NCI-H2196 (cell line): ENCODE measurements around the gene FAM222B.
"Not testable (repeated sequence)": the region's sequence is repeated elsewhere in the genome, so short reads cannot be mapped to it uniquely, and the experiment has no call there.

Experiments used
- DNase-seq: peaks from one replicate; lab custom pipeline; 2025; ENCODE audit not compliant: unreplicated experiment; lab: John Stamatoyannopoulos, UW

FAM222B gene

GRCh38 chr17:28846231-28846630, 3.6 kb upstream of the FAM222B start:
- no peak for DNase-seq

- DNase-seq, result no peak
Observed at GRCh38 chr17:28843816-28844148, 1.2 kb upstream of the FAM222B start.

GRCh38 chr17:28841901-28842281, 699 bp downstream of the FAM222B start:
- no peak for DNase-seq

GRCh38 chr17:28839221-28839620, 3.4 kb downstream of the FAM222B start:
- DNase-seq, result no peak

GRCh38 chr17:28836541-28836940, 6.0 kb downstream of the FAM222B start:
- DNase-seq, result not testable (repeated sequence)

- DNase-seq, result no peak
Observed at GRCh38 chr17:28834420-28834819, 8.2 kb downstream of the FAM222B start.

- DNase-seq, result no peak
Observed at GRCh38 chr17:28828294-28829040, 14.1 kb downstream of the FAM222B start.

- DNase-seq, result no peak
Observed at GRCh38 chr17:28827672-28828071, 14.9 kb downstream of the FAM222B start.

- DNase-seq, result no peak
Observed at GRCh38 chr17:28819582-28819981, 23.0 kb downstream of the FAM222B start.

GRCh38 chr17:28818819-28819221, 23.8 kb downstream of the FAM222B start:
- no peak for DNase-seq

- no peak for DNase-seq
Observed at GRCh38 chr17:28816540-28816939, 26.1 kb downstream of the FAM222B start.

- DNase-seq, result peak; percentile 33
Observed at GRCh38 chr17:28812748-28813377, 29.7 kb downstream of the FAM222B start.

GRCh38 chr17:28812091-28812747, 30.4 kb downstream of the FAM222B start:
- DNase-seq, result peak; percentile 83

GRCh38 chr17:28811651-28812090, 30.9 kb downstream of the FAM222B start:
- DNase-seq, result no peak

- DNase-seq, result no peak
Observed at GRCh38 chr17:28810437-28810836, 32.2 kb downstream of the FAM222B start.

GRCh38 chr17:28807925-28808634, 34.5 kb downstream of the FAM222B start:
- peak; percentile 14 for DNase-seq

- no peak for DNase-seq
Observed at GRCh38 chr17:28796062-28796461, 46.5 kb downstream of the FAM222B start.

- DNase-seq, result not testable (repeated sequence)
Observed at GRCh38 chr17:28794846-28795441, 47.6 kb downstream of the FAM222B start.

GRCh38 chr17:28792877-28793661, 49.5 kb downstream of the FAM222B start:
- DNase-seq, result no peak

GRCh38 chr17:28788100-28788499, 54.5 kb downstream of the FAM222B start:
- DNase-seq, result no peak
